WTC11 (cell line): ENCODE measurements around the gene PPP1R26. TPM values are rescaled to one million over a fixed set of nuclear protein-coding genes. Genes with fewer than 3 reads are reported as not detected.

Source experiments
- AR ChIP-seq: fragments of 250-450 bp; sonication (Bioruptor Pico); IDR thresholded peaks from 2 replicates; pipeline ENCODE4 v1.9.0; 2021; ENCODE audit warnings: mild to moderate bottlenecking
- ARID4B ChIP-seq: sonication (generic); formaldehyde crosslinking; IDR thresholded peaks from 2 replicates; pipeline ENCODE4 v1.8.0; 2023; ENCODE audit warnings: missing genetic modification reagents, mild to moderate bottlenecking, borderline replicate concordance
- ATF3 ChIP-seq: sonication (generic); formaldehyde crosslinking; conservative IDR thresholded peaks from 2 replicates; pipeline ENCODE4 v1.8.1; 2022; ENCODE audit warnings: mild to moderate bottlenecking, missing genetic modification reagents
- CDX4 ChIP-seq: fragments of 250-450 bp; sonication (Bioruptor Pico); IDR thresholded peaks from 2 replicates; pipeline ENCODE4 v1.9.0; 2021; ENCODE audit warnings: moderate library complexity, mild to moderate bottlenecking, inconsistent platforms, borderline replicate concordance
- CREM ChIP-seq: sonication (generic); formaldehyde crosslinking; IDR thresholded peaks from 2 replicates; pipeline ENCODE4 v1.8.1; 2022; ENCODE audit warnings: mild to moderate bottlenecking, missing genetic modification reagents, moderate library complexity
- EMX1 ChIP-seq: fragments of 250-450 bp; sonication (Bioruptor Pico); IDR thresholded peaks from 2 replicates; pipeline ENCODE4 v1.8.0; 2021; ENCODE audit warnings: mild to moderate bottlenecking
- GRHL2 ChIP-seq: fragments of 250-450 bp; sonication (Bioruptor Pico); IDR thresholded peaks from 2 replicates; pipeline ENCODE4 v1.8.0; 2022; ENCODE audit warnings: mild to moderate bottlenecking, moderate library complexity; ENCODE audit not compliant: insufficient replicate concordance, severe bottlenecking
- HMGXB4 ChIP-seq: sonication (generic); formaldehyde crosslinking; IDR thresholded peaks from 2 replicates; pipeline ENCODE4 v1.8.1; 2023; ENCODE audit warnings: mild to moderate bottlenecking, moderate library complexity, missing genetic modification reagents
- NFYB ChIP-seq: sonication (generic); formaldehyde crosslinking; conservative IDR thresholded peaks from 2 replicates; pipeline ENCODE4 v1.8.0; 2022; ENCODE audit warnings: low read depth, missing genetic modification reagents
- NR2C2 ChIP-seq: sonication (generic); formaldehyde crosslinking; IDR thresholded peaks from 2 replicates; pipeline ENCODE4 v1.8.0; 2022; ENCODE audit warnings: mild to moderate bottlenecking, missing genetic modification reagents
- OVOL2 ChIP-seq: fragments of 250-450 bp; sonication (Bioruptor Pico); IDR thresholded peaks from 2 replicates; pipeline ENCODE4 v1.9.0; 2021; ENCODE audit warnings: mild to moderate bottlenecking, borderline replicate concordance
- SMAD3 ChIP-seq: sonication (generic); formaldehyde crosslinking; IDR thresholded peaks from 2 replicates; pipeline ENCODE4 v1.8.0; 2022; ENCODE audit warnings: missing genetic modification reagents, mild to moderate bottlenecking, borderline replicate concordance
- SP1 ChIP-seq: sonication (generic); formaldehyde crosslinking; conservative IDR thresholded peaks from 2 replicates; pipeline ENCODE4 v1.8.1; 2022; ENCODE audit warnings: missing genetic modification reagents
- TEAD1 ChIP-seq: sonication (generic); formaldehyde crosslinking; IDR thresholded peaks from 2 replicates; pipeline ENCODE4 v1.8.0; 2022; ENCODE audit warnings: mild to moderate bottlenecking, missing genetic modification reagents
- USF1 ChIP-seq: sonication (generic); formaldehyde crosslinking; IDR thresholded peaks from 2 replicates; pipeline ENCODE4 v1.8.0; 2022; ENCODE audit warnings: mild to moderate bottlenecking, missing genetic modification reagents
- ZNF121 ChIP-seq: sonication (generic); formaldehyde crosslinking; IDR thresholded peaks from 2 replicates; pipeline ENCODE4 v1.8.0; 2023; ENCODE audit warnings: missing genetic modification reagents
- ZNF219 ChIP-seq: sonication (generic); formaldehyde crosslinking; IDR thresholded peaks from 2 replicates; pipeline ENCODE4 v1.8.0; 2023; ENCODE audit warnings: missing genetic modification reagents, mild to moderate bottlenecking, borderline replicate concordance
- ZNF263 ChIP-seq: sonication (generic); formaldehyde crosslinking; IDR thresholded peaks from 2 replicates; pipeline ENCODE4 v1.8.1; 2022; ENCODE audit warnings: low read depth, mild to moderate bottlenecking, moderate library complexity, missing genetic modification reagents
- ZNF281 ChIP-seq: sonication (generic); formaldehyde crosslinking; IDR thresholded peaks from 2 replicates; pipeline ENCODE4 v1.8.0; 2023; ENCODE audit warnings: mild to moderate bottlenecking, missing genetic modification reagents
- total RNA-seq: library from RNA; stranded (reverse); gene quantifications from 3 replicates; pipeline ENCODE4 v1.2.3, GENCODE V29; 2021

PPP1R26 gene
- total RNA-seq, 1 experiment from 2014 or later: 44.4 TPM

- peak; percentile 57; the same call in 1 of the 2 replicates for TF ChIP-seq HMGXB4 (CRISPR knock-in tag)
- 0 out of 2 replicates have a peak, but pooled peaks have one; percentile 11 for TF ChIP-seq NFYB (CRISPR knock-in tag)
- TF ChIP-seq AR: no peak
- no peak for TF ChIP-seq OVOL2 (CRISPR knock-in tag)
- TF ChIP-seq ZNF281: 0 out of 2 replicates have a peak, but pooled peaks have one; percentile 32
- no peak for TF ChIP-seq ATF3 (CRISPR knock-in tag)
- peak; percentile 41; the same call in 1 of the 2 replicates for TF ChIP-seq ARID4B (CRISPR knock-in tag)
- TF ChIP-seq EMX1 (CRISPR knock-in tag): no peak
- no peak for TF ChIP-seq CDX4 (CRISPR knock-in tag)
- no peak for TF ChIP-seq ZNF121
- TF ChIP-seq SP1 (CRISPR knock-in tag): no peak
- no peak for TF ChIP-seq ZNF263
- no peak for TF ChIP-seq ZNF219 (CRISPR knock-in tag)
- 0 out of 2 replicates have a peak, but pooled peaks have one; percentile 25 for TF ChIP-seq TEAD1
- no peak for TF ChIP-seq CREM (CRISPR knock-in tag)
- TF ChIP-seq NR2C2 (CRISPR knock-in tag): no peak
- TF ChIP-seq GRHL2 (CRISPR knock-in tag): no peak
- no peak for TF ChIP-seq SMAD3
- no peak for TF ChIP-seq USF1 (CRISPR knock-in tag)
These were observed 723 bp downstream of the PPP1R26 start (continued) for GRCh38 chr9:135480071-135480939.
